Fibroblast of lung (primary cell): ENCODE measurements around the gene FTO. TPM values are rescaled to one million over a fixed set of nuclear protein-coding genes. Genes with fewer than 3 reads are reported as not detected.

ENCODE experiments used
- DNase-seq, 2 donors: peaks; one replicate each; pipeline versions ENCODE4 v3.0.0 to v3.0.0-alpha.2; 2010; ENCODE audit warnings: low read depth in 2 of 2
- H2AFZ ChIP-seq: 2 replicates; pipeline ENCODE4 v1.5.1; 2012; ENCODE audit warnings: low read length, control low read depth, inconsistent platforms
- H3K27ac ChIP-seq: 2 replicates; pipeline ENCODE4 v1.5.1; 2011; ENCODE audit warnings: low read length, control low read depth; ENCODE audit not compliant: insufficient read depth
- H3K27me3 ChIP-seq: 2 replicates; pipeline ENCODE4 v1.5.1; 2011; ENCODE audit warnings: mild to moderate bottlenecking, low read length; ENCODE audit not compliant: control insufficient read depth, insufficient read depth
- H3K36me3 ChIP-seq: 2 replicates; pipeline ENCODE4 v1.5.1; 2011; ENCODE audit warnings: low read length; ENCODE audit not compliant: control insufficient read depth, insufficient read depth
- H3K4me1 ChIP-seq: 2 replicates; pipeline ENCODE4 v1.5.1; 2011; ENCODE audit warnings: low read length; ENCODE audit not compliant: control insufficient read depth, insufficient read depth; ENCODE audit errors: extremely low read depth
- H3K4me2 ChIP-seq: 2 replicates; pipeline ENCODE4 v1.5.1; 2011; ENCODE audit warnings: low read length, control low read depth; ENCODE audit not compliant: insufficient read depth; ENCODE audit errors: extremely low read depth
- H3K4me3 ChIP-seq, 4 experiments: fragments of 200-600 bp in 1 of 4; sonication (generic) in 1 of 4; replicated peaks in 1 of 4; 2 replicates each; pipeline ENCODE4 v1.5.1; 2011 to 2016; ENCODE audit warnings: low read length in 4 of 4, low read depth in 3 of 4, mild to moderate bottlenecking in 3 of 4, control low read depth in 2 of 4, inconsistent platforms in 1 of 4, mixed read lengths in 1 of 4; ENCODE audit not compliant: insufficient read depth in 1 of 4; ENCODE audit errors: control extremely low read depth in 1 of 4
- H3K79me2 ChIP-seq: 2 replicates; pipeline ENCODE4 v1.5.1; 2012; ENCODE audit warnings: mild to moderate bottlenecking, low read length, inconsistent platforms; ENCODE audit not compliant: control insufficient read depth, insufficient read depth
- H3K9ac ChIP-seq: 2 replicates; pipeline ENCODE4 v1.5.1; 2011; ENCODE audit warnings: mild to moderate bottlenecking, low read length, control low read depth; ENCODE audit not compliant: insufficient read depth
- H3K9me3 ChIP-seq: 2 replicates; pipeline ENCODE4 v1.5.1; 2012; ENCODE audit warnings: low read depth, low read length; ENCODE audit not compliant: control insufficient read depth, insufficient read depth
- H4K20me1 ChIP-seq: 2 replicates; pipeline ENCODE4 v1.5.1; 2011; ENCODE audit warnings: low read length; ENCODE audit not compliant: control insufficient read depth, insufficient read depth; ENCODE audit errors: extremely low read depth
- CTCF ChIP-seq, 2 donors: IDR thresholded peaks in 1 of 2; conservative IDR thresholded peaks in 1 of 2; 1 replicate in 1 of 2; 2 replicates in 1 of 2; pipeline ENCODE4 v1.5.1; 2011 to 2012; ENCODE audit warnings: low read length in 2 of 2, control low read depth in 1 of 2, inconsistent platforms in 1 of 2, low read depth in 1 of 2, mild to moderate bottlenecking in 1 of 2
- EZH2 ChIP-seq: IDR thresholded peaks from 2 replicates; pipeline ENCODE4 v1.5.1; 2012; ENCODE audit warnings: low read length, control low read depth, mild to moderate bottlenecking; ENCODE audit errors: missing control alignments
- polyA plus RNA-seq, 2 donors: library from polyadenylated mRNA; depleted of rRNA in 1 of 2; stranded (reverse) in 1 of 2; unstranded in 1 of 2; fragments of >200 nt; gene quantifications; 2 replicates each; pipeline ENCODE4 v1.2.1, GENCODE V29; 2011 to 2012; ENCODE audit warnings: missing spikeins in 1 of 2
- total RNA-seq: library from RNA; depleted of rRNA; stranded (reverse); fragments of >200 nt; gene quantifications from 2 replicates; pipeline ENCODE4 v1.2.1, GENCODE V29; 2014

Gene FTO
- total and polyA plus RNA-seq, 2 donors (not counting 1 experiment from before 2014, with no cell fraction given), result 61.1 to 97.6 TPM

- H3K9me3 ChIP-seq, result no peaks in the 10 kb centered on the region
- H3K4me3 ChIP-seq, result no peak overlapping the region
- no peak overlapping the region for H3K27ac ChIP-seq
- H3K4me2 ChIP-seq, result no peak overlapping the region
- TF ChIP-seq EZH2 (no peak), CTCF (conservative IDR thresholded peaks at IDR 0.05 in 1 of 2, IDR thresholded peaks at IDR 0.05 in 1 of 2; ENCODE audit: low read depth in 1 of 2, low read length in 2 of 2) (no peak)
- H3K36me3 ChIP-seq, result no peaks in the 10 kb centered on the region
- H3K27me3 ChIP-seq, result no peaks in the 10 kb centered on the region
- no peaks in the 10 kb centered on the region for H4K20me1 ChIP-seq
- peaks cover 6% of the 10 kb centered on the region for H3K79me2 ChIP-seq
- peaks cover 4% of the 10 kb centered on the region for H3K4me1 ChIP-seq
- no peak overlapping the region for H3K9ac ChIP-seq
- DNase-seq, result peak in 1 of 2 donors; percentile 73
- no peak overlapping the region for H2AFZ ChIP-seq
These were observed 80.3 kb downstream of the FTO start for GRCh38 chr16:53784291-53784690.

DNA sequence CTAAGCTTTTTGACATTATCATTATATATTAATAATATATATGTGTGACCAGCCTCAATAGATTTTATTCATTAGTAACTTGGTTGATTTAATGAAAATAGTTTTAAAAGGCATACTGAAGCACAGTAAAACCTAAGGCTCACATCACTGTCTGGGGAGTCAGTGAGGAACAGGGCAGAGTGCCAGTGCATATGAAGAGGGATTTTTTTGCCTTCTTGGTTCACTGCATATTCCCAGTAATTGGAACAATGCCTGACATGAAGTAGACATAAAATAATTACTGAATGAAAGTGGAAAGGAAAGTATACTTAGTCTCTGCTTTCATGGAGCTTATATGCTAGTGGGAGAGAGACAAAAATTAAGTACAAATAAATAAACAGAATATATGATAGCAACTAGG lies 81.1 kb downstream of the FTO start:
- H3K4me1 ChIP-seq, result peaks cover 4% of the 10 kb centered on the region
- H3K27ac ChIP-seq, result no peak overlapping the region
- H3K4me2 ChIP-seq, result no peak overlapping the region

GRCh38 chr16:53785916-53786315 lies 82.0 kb downstream of the FTO start:
- no peaks in the 10 kb centered on the region for H4K20me1 ChIP-seq
- TF ChIP-seq EZH2, result no peak
- no peak for TF ChIP-seq CTCF (conservative IDR thresholded peaks at IDR 0.05 in 1 of 2, IDR thresholded peaks at IDR 0.05 in 1 of 2; ENCODE audit: low read depth in 1 of 2, low read length in 2 of 2)
- H3K4me2 ChIP-seq, result no peak overlapping the region
- H2AFZ ChIP-seq, result no peak overlapping the region
- no peaks in the 10 kb centered on the region for H3K36me3 ChIP-seq
- no peak for DNase-seq
- no peak overlapping the region for H3K9ac ChIP-seq
- peaks cover 4% of the 10 kb centered on the region for H3K79me2 ChIP-seq
- H3K9me3 ChIP-seq, result no peaks in the 10 kb centered on the region
- H3K27me3 ChIP-seq, result no peaks in the 10 kb centered on the region
- peaks cover 4% of the 10 kb centered on the region for H3K4me1 ChIP-seq
- H3K4me3 ChIP-seq, result no peak overlapping the region
- H3K27ac ChIP-seq, result no peak overlapping the region

More for the DNA sequence above, 81.1 kb downstream of the FTO start:
- no peak for TF ChIP-seq CTCF (conservative IDR thresholded peaks at IDR 0.05 in 1 of 2, IDR thresholded peaks at IDR 0.05 in 1 of 2; ENCODE audit: low read depth in 1 of 2, low read length in 2 of 2)
- no peak for TF ChIP-seq EZH2
- Histone ChIP-seq H3K36me3 (no peaks in the 10 kb centered on the region), H3K27me3 (no peaks in the 10 kb centered on the region), H3K4me3 (no peak overlapping the region), H2AFZ (no peak overlapping the region), H3K9ac (no peak overlapping the region), H4K20me1 (no peaks in the 10 kb centered on the region), H3K9me3 (no peaks in the 10 kb centered on the region), H3K79me2 (peaks cover 6% of the 10 kb centered on the region)
- peak; percentile 56 for DNase-seq
